ENCODE measurements around the gene DIS3. TPM values are rescaled to one million over a fixed set of nuclear protein-coding genes. Genes with fewer than 3 reads are reported as not detected.

DIS3 gene
- total and polyA plus RNA-seq, 2 of the 4 experiments (the other 2 are of a cell fraction): 19.3 to 33.3 TPM

DNA sequence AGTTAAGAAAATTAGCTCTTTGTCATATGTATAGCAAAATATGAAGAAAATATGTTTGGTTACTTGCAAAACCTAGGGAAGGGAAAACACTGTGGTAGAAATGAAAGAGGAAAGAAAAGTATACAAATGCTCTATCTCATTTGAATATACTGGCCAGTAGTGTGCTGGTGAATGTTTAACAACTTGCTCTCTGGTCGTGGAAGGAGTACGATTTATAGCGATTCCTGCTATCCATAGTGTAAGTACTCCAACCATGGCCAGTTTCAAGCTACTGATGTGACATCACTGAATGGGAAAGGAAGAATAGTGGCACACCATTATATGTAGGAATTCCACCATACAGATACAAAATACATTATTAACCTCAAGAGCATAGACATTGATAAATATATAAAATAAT, 44.7 kb downstream of the DIS3 start:
- Histone ChIP-seq H3K9me1 (ENCODE audit: insufficient read depth, low read length) (no peaks in the 10 kb centered on the region; the same call in 1 of the 2 replicates), H2BK5ac (ENCODE audit: low read depth, low read length, poor library complexity, severe bottlenecking) (no peak overlapping the region), H3K36me3 (ENCODE audit: control insufficient read depth, insufficient read depth, low read length) (peaks cover 2% of the 10 kb centered on the region; the same call in 1 of the 2 replicates), H3K23ac (ENCODE audit: low read depth, low read length) (no peak overlapping the region), H4K5ac (ENCODE audit: low read depth, low read length) (no peak overlapping the region), H3K9me3 (ENCODE audit: control insufficient read depth, insufficient read depth, low read length) (no peaks in the 10 kb centered on the region), H3K27me3 (ENCODE audit: control insufficient read depth, insufficient read depth, low read length) (no peaks in the 10 kb centered on the region), H3K4ac (ENCODE audit: low read depth, low read length) (no peak overlapping the region), H3K18ac (ENCODE audit: low read depth, low read length) (no peak overlapping the region), H3K4me3 (ENCODE audit: insufficient read depth, low read depth, low read length) (no peak overlapping the region), H4K20me1 (ENCODE audit: insufficient read depth, low read length) (no peaks in the 10 kb centered on the region), H3K14ac (replicated peaks; ENCODE audit: low read depth, low read length) (no peak overlapping the region), H2AFZ (replicated peaks; ENCODE audit: low read length, poor library complexity) (no peak overlapping the region), H3K4me1 (ENCODE audit: control insufficient read depth, insufficient read depth, low read length) (no peaks in the 10 kb centered on the region), H3K79me1 (ENCODE audit: low read depth in 1 of 2, low read length in 2 of 2) (peaks cover 15 to 29% of the 10 kb centered on the region in 2 experiments), H4K8ac (ENCODE audit: low read depth in 2 of 2, low read length in 2 of 2) (no peak overlapping the region), H2AK9ac (replicated peaks; ENCODE audit: low read depth, low read length, poor library complexity) (no peak overlapping the region), H3K27ac (ENCODE audit: insufficient read depth, low read length) (no peak overlapping the region), H2BK15ac (ENCODE audit: low read depth, low read length) (no peak overlapping the region), H2AK5ac (ENCODE audit: low read depth, low read length) (no peak overlapping the region), H3K9ac (ENCODE audit: low read depth, low read length) (no peak overlapping the region), H3K56ac (ENCODE audit: extremely low read depth, insufficient read depth, low read length) (no peak overlapping the region), H2BK120ac (ENCODE audit: low read depth, low read length) (no peak overlapping the region), H2BK20ac (ENCODE audit: low read depth, low read length) (no peak overlapping the region), H4K91ac (ENCODE audit: insufficient read depth, low read depth, low read length) (no peak overlapping the region), H3K4me2 (ENCODE audit: low read depth, low read length) (no peak overlapping the region)
- dilution Hi-C loops (cut with HindIII; ENCODE audit: low sequenced_read_pairs, unreplicated experiment) (no loop called here), in situ Hi-C loops (cut with MboI; ENCODE audit: low sequenced_read_pairs) (no loop called here), intact Hi-C loops (cut with micrococcal nuclease) (no loop called here)
- DNase-seq (no peak), ATAC-seq (ENCODE audit: low read depth) (no peak)
- no peak for TF ChIP-seq RAD21 (IDR thresholded peaks at IDR 0.05; ENCODE audit: low read length)
- TF ChIP-seq SMC3 (IDR thresholded peaks at IDR 0.05; ENCODE audit: low read depth, low read length): no peak
- TF ChIP-seq CEBPB (IDR thresholded peaks at IDR 0.05; ENCODE audit: low read depth, low read length): no peak
- TF ChIP-seq RCOR1 (IDR thresholded peaks at IDR 0.05; ENCODE audit: insufficient replicate concordance, low read length): no peak
- BruUV-seq (replicated peaks): no TSS peak
- CTCF ChIA-PET: no interaction called here
- no CpG with 5 or more reads among the region's 3 CpGs for WGBS, 2 experiments (ENCODE audit: extremely low coverage in 2 of 2, insufficient read length in 1 of 2)
- POLR2A ChIA-PET (ENCODE audit: unreplicated experiment): no interaction called here
